Testis (tissue), 3 donors: ENCODE results near the gene G6PC2. TPM values are rescaled to one million over a fixed set of nuclear protein-coding genes. Genes with fewer than 3 reads are reported as not detected.

Experiments
- DNase-seq: peaks from one replicate; pipeline ENCODE4 v3.0.0-alpha.2; 2019
- H3K27ac ChIP-seq, 2 donors: fragments of 200-600 bp; sonication (generic); one replicate each; pipeline ENCODE4 v1.5.1; 2019
- H3K27me3 ChIP-seq: fragments of 200-600 bp; sonication (generic); one replicate; pipeline ENCODE4 v1.5.1; 2019
- H3K36me3 ChIP-seq: fragments of 200-600 bp; sonication (generic); one replicate; pipeline ENCODE4 v1.5.1; 2017; ENCODE audit warnings: low read depth; ENCODE audit errors: missing control alignments
- H3K4me1 ChIP-seq: fragments of 200-600 bp; sonication (generic); one replicate; pipeline ENCODE4 v1.5.1; 2019
- H3K4me3 ChIP-seq, 2 donors: fragments of 200-600 bp; sonication (generic); one replicate each; pipeline ENCODE4 v1.5.1; 2017 to 2019
- H3K9me3 ChIP-seq: fragments of 200-600 bp; sonication (generic); one replicate; pipeline ENCODE4 v1.5.1; 2017
- CTCF ChIP-seq, 3 experiments: fragments of 450-650 bp in 2 of 3; fragments of 200-600 bp in 1 of 3; sonication (generic) in 1 of 3; IDR thresholded peaks; one replicate each; pipeline ENCODE4 v1.5.1; 2016 to 2019; ENCODE audit warnings: antibody characterized with exemption in 3 of 3, mild to moderate bottlenecking in 2 of 3, moderate library complexity in 1 of 3
- POLR2A ChIP-seq: fragments of 450-650 bp; IDR thresholded peaks from one replicate; pipeline ENCODE4 v1.6.1; 2017; ENCODE audit warnings: antibody characterized with exemption, mild to moderate bottlenecking, moderate library complexity
- WGBS, 2 donors: methylation state at CpG; one replicate each; pipeline ENCODE4 v1.1.5; 2018; 5-methylcytosine and 5-hydroxymethylcytosine counted together
- intact Hi-C: fragments of 100-400 bp; cut with DNase I; formaldehyde crosslinking; loops from one replicate; pipeline ENCODE4 v1.15.1; 2023; ENCODE audit warnings: low total_unique reads
- polyA plus RNA-seq: library from polyadenylated mRNA; stranded (reverse); fragments of 350-450 nt; fragmentation: Illumina TruSeq; extraction: RNeasy Lipid Tissue Mini Kit (QIAGEN cat#74804); gene quantifications from one replicate; pipeline ENCODE4 v1.2.3, GENCODE V29; 2014; ENCODE audit warnings: low read depth, low replicate concordance; ENCODE audit not compliant: insufficient read depth
- total RNA-seq, 2 donors: library from RNA; depleted of rRNA; stranded (reverse); fragments of >200 nt; gene quantifications; one replicate each; pipeline ENCODE4 v1.2.3, GENCODE V29; 2016

The G6PC2 gene
- total and polyA plus RNA-seq, 3 donors from 2014 or later = 1.1 to 2.5 (median 2.4) TPM

GRCh38 chr2:168934826-168935225, 33.7 kb downstream of the G6PC2 start:
- DNase-seq = no peak
- no peaks in the 10 kb centered on the region for H3K36me3 ChIP-seq
- TF ChIP-seq POLR2A = no peak
- TF ChIP-seq CTCF (IDR thresholded peaks at IDR 0.05) = no peak
- H3K27me3 ChIP-seq = no peaks in the 10 kb centered on the region
- H3K4me3 ChIP-seq = no peak overlapping the region
- no peaks in the 10 kb centered on the region for H3K4me1 ChIP-seq
- H3K27ac ChIP-seq = no peak overlapping the region
- intact Hi-C loops = no loop called here
- WGBS, 2 donors = 80 to 92% methylated on average over 2 of the region's 2 CpGs
- H3K9me3 ChIP-seq = no peaks in the 10 kb centered on the region

- Histone ChIP-seq H3K4me1 (no peaks in the 10 kb centered on the region), H3K27ac (no peak overlapping the region), H3K27me3 (no peaks in the 10 kb centered on the region), H3K9me3 (no peaks in the 10 kb centered on the region), H3K4me3 (no peak overlapping the region), H3K36me3 (no peaks in the 10 kb centered on the region)
- TF ChIP-seq CTCF (IDR thresholded peaks at IDR 0.05) = no peak
- TF ChIP-seq POLR2A = no peak
- WGBS, 2 donors = 85 to 89% methylated on average over 14 of the region's 14 CpGs
- no peak for DNase-seq
- intact Hi-C loops = no loop called here
These were observed 34.9 kb downstream of the G6PC2 start for GRCh38 chr2:168935810-168936581.

- no peak for DNase-seq
- intact Hi-C loops = no loop called here
- Histone ChIP-seq H3K36me3 (no peaks in the 10 kb centered on the region), H3K4me3 (no peak overlapping the region), H3K27me3 (no peaks in the 10 kb centered on the region), H3K4me1 (no peaks in the 10 kb centered on the region), H3K27ac (no peak overlapping the region), H3K9me3 (no peaks in the 10 kb centered on the region)
- TF ChIP-seq CTCF (IDR thresholded peaks at IDR 0.05) = no peak
- TF ChIP-seq POLR2A = no peak
- WGBS, 2 donors = 96 to 97% methylated on average over 1 of the region's 1 CpG
These were observed 38.0 kb downstream of the G6PC2 start for GRCh38 chr2:168939061-168939460.

GRCh38 chr2:168939918-168940317, 38.8 kb downstream of the G6PC2 start:
- no peaks in the 10 kb centered on the region for H3K9me3 ChIP-seq
- no peak overlapping the region for H3K4me3 ChIP-seq
- H3K27me3 ChIP-seq = no peaks in the 10 kb centered on the region
- 92 to 97% methylated on average over 4 of the region's 4 CpGs for WGBS, 2 donors
- TF ChIP-seq POLR2A (no peak), CTCF (IDR thresholded peaks at IDR 0.05) (no peak)
- no peaks in the 10 kb centered on the region for H3K4me1 ChIP-seq
- DNase-seq = no peak
- intact Hi-C loops = no loop called here
- H3K36me3 ChIP-seq = no peaks in the 10 kb centered on the region
- H3K27ac ChIP-seq = no peak overlapping the region

GRCh38 chr2:168941297-168941696, 40.2 kb downstream of the G6PC2 start:
- no peaks in the 10 kb centered on the region for H3K36me3 ChIP-seq
- intact Hi-C loops = no loop called here

More at GRCh38 chr2:168941297-168941696, 40.2 kb downstream of the G6PC2 start:
- H3K27ac ChIP-seq = no peak overlapping the region
- DNase-seq = no peak
- no peaks in the 10 kb centered on the region for H3K9me3 ChIP-seq
- no peak for TF ChIP-seq POLR2A
- TF ChIP-seq CTCF (IDR thresholded peaks at IDR 0.05) = no peak
- H3K4me3 ChIP-seq = no peak overlapping the region
- H3K4me1 ChIP-seq = no peaks in the 10 kb centered on the region
- H3K27me3 ChIP-seq = no peaks in the 10 kb centered on the region
